Esophagus (tissue), 2 donors: ENCODE results near the gene TBK1. TPM values are rescaled to one million over a fixed set of nuclear protein-coding genes. Genes with fewer than 3 reads are reported as not detected.

Experiments
- H3K27ac ChIP-seq, 2 donors: one replicate each; pipeline ENCODE4 v1.5.1; 2013; ENCODE audit warnings: low read depth in 2 of 2, mild to moderate bottlenecking in 2 of 2, inconsistent platforms in 1 of 2, low read length in 1 of 2, moderate library complexity in 1 of 2
- H3K27me3 ChIP-seq, 2 donors: one replicate each; pipeline ENCODE4 v1.6.1; 2013; ENCODE audit warnings: low read length in 2 of 2, control low read depth in 1 of 2, mild to moderate bottlenecking in 1 of 2; ENCODE audit not compliant: insufficient read depth in 2 of 2, control insufficient read depth in 1 of 2
- H3K36me3 ChIP-seq, 2 donors: one replicate each; pipeline ENCODE4 v1.6.1; 2013; ENCODE audit warnings: low read length in 1 of 2; ENCODE audit not compliant: control insufficient read depth in 2 of 2, insufficient read depth in 2 of 2
- H3K4me1 ChIP-seq, 2 donors: one replicate each; pipeline ENCODE4 v1.6.1; 2013; ENCODE audit warnings: low read length in 1 of 2; ENCODE audit not compliant: control insufficient read depth in 2 of 2, insufficient read depth in 2 of 2
- H3K4me3 ChIP-seq, 2 donors: one replicate each; pipeline ENCODE4 v1.5.1; 2013; ENCODE audit warnings: low read length in 2 of 2, mild to moderate bottlenecking in 2 of 2, low read depth in 1 of 2, moderate library complexity in 1 of 2
- H3K9me3 ChIP-seq, 2 donors: one replicate each; pipeline ENCODE4 v1.6.1; 2013; ENCODE audit warnings: mild to moderate bottlenecking in 2 of 2, low read depth in 1 of 2, low read length in 1 of 2, moderate library complexity in 1 of 2; ENCODE audit not compliant: control insufficient read depth in 2 of 2, insufficient read depth in 1 of 2
- WGBS, 2 donors: extraction: QIAGEN DNeasy Blood & Tissue Kit; methylation state at CpG; one replicate each; pipeline ENCODE4 v1.1.7; 2013; 5-methylcytosine and 5-hydroxymethylcytosine counted together
- polyA plus RNA-seq, 2 donors: library from polyadenylated mRNA; stranded (reverse); fragments of 200-250 nt; gene quantifications; one replicate each; pipeline ENCODE4 v1.2.3, GENCODE V29; 2013
- donor health status: healthy with polysubstance abuse.
- donor health status: Bipolar disorder and iron deficiency.

Gene TBK1
- polyA plus RNA-seq, 2 donors: 10.1 to 11.7 TPM

GRCh38 chr12:64486657-64487056 lies 34.7 kb downstream of the TBK1 start:
- Histone ChIP-seq H3K36me3 (peaks cover 0 to 4% of the 10 kb centered on the region in 2 donors), H3K4me3 (no peak overlapping the region), H3K9me3 (no peaks in the 10 kb centered on the region), H3K4me1 (no peaks in the 10 kb centered on the region), H3K27ac (no peak overlapping the region), H3K27me3 (no peaks in the 10 kb centered on the region)
- WGBS, 2 donors: 96 to 98% methylated on average over 3 of the region's 3 CpGs

DNA sequence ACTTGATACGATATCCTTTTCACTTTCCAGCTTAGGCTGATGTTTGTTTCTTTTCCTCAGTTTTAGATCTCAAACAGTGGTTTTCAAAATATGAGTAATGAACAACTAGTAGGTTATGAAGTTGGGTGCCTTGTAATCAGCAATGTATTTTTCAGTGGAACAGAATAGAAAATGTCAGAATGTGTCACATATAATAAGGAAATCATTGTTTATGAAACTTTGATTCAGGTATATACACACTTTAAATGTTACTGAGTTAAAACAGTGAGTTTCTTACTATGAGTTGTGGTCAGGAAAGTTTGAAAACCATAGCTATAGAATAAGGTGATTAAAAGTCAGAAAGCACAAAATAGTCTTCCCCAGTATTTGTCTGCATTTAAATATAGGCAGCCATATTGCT lies 39.8 kb downstream of the TBK1 start:
- H3K4me1 ChIP-seq: no peaks in the 10 kb centered on the region
- H3K9me3 ChIP-seq: no peaks in the 10 kb centered on the region
- H3K27me3 ChIP-seq: no peaks in the 10 kb centered on the region
- peaks cover 2 to 4% of the 10 kb centered on the region in 2 donors for H3K36me3 ChIP-seq
- no peak overlapping the region for H3K4me3 ChIP-seq
- H3K27ac ChIP-seq: no peak overlapping the region
- WGBS, 2 donors: 89 to 90% methylated on average over 1 of the region's 1 CpG

DNA sequence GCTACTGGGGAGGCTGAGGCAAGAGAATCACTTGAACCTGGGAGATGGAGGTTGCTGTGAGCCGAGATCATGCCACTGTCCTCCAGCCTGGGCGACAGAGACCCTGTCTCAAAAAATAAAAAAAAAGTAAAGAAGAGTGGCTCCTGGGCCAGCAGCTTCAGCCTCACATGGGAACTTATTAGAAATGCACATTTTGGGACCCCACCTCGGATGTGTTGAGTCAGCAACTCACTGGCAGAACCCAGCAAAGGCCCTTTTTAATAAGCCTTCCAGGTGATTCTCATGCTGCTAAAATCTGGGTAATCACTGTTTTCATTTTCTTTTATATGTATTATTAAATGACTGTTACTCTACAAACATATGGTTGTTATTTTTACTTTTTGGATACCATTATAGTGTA lies 41.6 kb downstream of the TBK1 start:
- Histone ChIP-seq H3K27ac (no peak overlapping the region), H3K9me3 (no peaks in the 10 kb centered on the region), H3K27me3 (no peaks in the 10 kb centered on the region), H3K4me3 (no peak overlapping the region), H3K4me1 (no peaks in the 10 kb centered on the region), H3K36me3 (peaks cover 2 to 4% of the 10 kb centered on the region in 2 donors)
- WGBS, 2 donors: 93 to 94% methylated on average over 3 of the region's 3 CpGs

- Histone ChIP-seq H3K4me1 (no peaks in the 10 kb centered on the region), H3K27me3 (no peaks in the 10 kb centered on the region), H3K36me3 (peaks cover 2 to 4% of the 10 kb centered on the region in 2 donors), H3K27ac (no peak overlapping the region), H3K9me3 (no peaks in the 10 kb centered on the region), H3K4me3 (no peak overlapping the region)
- WGBS, 2 donors: 81 to 83% methylated on average over 5 of the region's 5 CpGs
These were observed 43.2 kb downstream of the TBK1 start for GRCh38 chr12:64494998-64495729.

DNA sequence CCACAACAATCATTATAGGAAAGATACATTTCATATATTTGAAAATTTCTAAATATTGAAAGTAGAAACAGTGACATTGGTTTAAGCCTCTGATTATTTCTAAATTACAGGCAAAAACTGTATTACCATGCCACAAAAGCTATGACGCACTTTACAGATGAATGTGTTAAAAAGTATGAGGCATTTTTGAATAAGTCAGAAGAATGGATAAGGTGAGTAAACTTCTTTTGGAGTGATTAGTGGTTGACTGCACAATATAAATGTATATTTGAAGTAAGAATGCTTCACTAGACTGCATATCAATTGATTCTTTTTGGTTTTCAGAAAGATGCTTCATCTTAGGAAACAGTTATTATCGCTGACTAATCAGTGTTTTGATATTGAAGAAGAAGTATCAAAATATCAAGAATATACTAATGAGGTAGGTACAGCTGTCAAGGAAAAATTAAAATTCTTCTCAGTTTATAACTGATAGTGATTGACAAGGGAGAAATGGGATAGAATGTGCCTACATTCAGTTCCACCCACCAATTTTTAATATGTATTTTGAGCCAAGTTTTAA lies 45.0 kb downstream of the TBK1 start:
- Histone ChIP-seq H3K27ac (no peak overlapping the region), H3K4me1 (no peaks in the 10 kb centered on the region), H3K36me3 (peaks cover 0 to 2% of the 10 kb centered on the region in 2 donors), H3K9me3 (no peaks in the 10 kb centered on the region), H3K4me3 (no peak overlapping the region), H3K27me3 (no peaks in the 10 kb centered on the region)
- whole genome bisulfite sequencing, 2 donors: 95 to 96% methylated on average over 2 of the region's 2 CpGs

DNA sequence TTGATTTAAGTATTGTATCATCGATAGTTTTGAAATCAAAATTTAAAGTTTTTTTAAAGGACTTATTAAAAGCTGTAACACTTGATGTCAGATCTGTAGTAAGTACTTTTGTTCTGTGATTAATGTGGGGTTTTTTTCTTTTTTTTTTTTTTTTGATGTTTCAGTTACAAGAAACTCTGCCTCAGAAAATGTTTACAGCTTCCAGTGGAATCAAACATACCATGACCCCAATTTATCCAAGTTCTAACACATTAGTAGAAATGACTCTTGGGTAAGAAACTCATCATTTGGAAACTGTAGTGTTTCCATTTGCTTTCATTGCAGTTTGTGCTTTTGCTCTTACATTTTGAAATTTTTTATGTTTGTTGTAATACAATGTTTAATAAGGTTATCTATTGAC lies 45.6 kb downstream of the TBK1 start:
- H3K27me3 ChIP-seq: no peaks in the 10 kb centered on the region
- peaks cover 0 to 2% of the 10 kb centered on the region in 2 donors for H3K36me3 ChIP-seq
- no peak overlapping the region for H3K27ac ChIP-seq
- 84 to 87% methylated on average over 1 of the region's 1 CpG for WGBS, 2 donors
- no peak overlapping the region for H3K4me3 ChIP-seq
- H3K4me1 ChIP-seq: no peaks in the 10 kb centered on the region
- H3K9me3 ChIP-seq: no peaks in the 10 kb centered on the region

- Histone ChIP-seq H3K4me1 (no peaks in the 10 kb centered on the region), H3K27me3 (no peaks in the 10 kb centered on the region), H3K27ac (no peak overlapping the region), H3K4me3 (no peak overlapping the region), H3K36me3 (peaks cover 0 to 2% of the 10 kb centered on the region in 2 donors), H3K9me3 (no peaks in the 10 kb centered on the region)
- WGBS, 2 donors: 83 to 98% methylated on average over 1 of the region's 1 CpG
These were observed 46.0 kb downstream of the TBK1 start for GRCh38 chr12:64497903-64498302.

- Histone ChIP-seq H3K9me3 (no peaks in the 10 kb centered on the region), H3K4me1 (no peaks in the 10 kb centered on the region), H3K4me3 (no peak overlapping the region), H3K27me3 (no peaks in the 10 kb centered on the region), H3K27ac (no peak overlapping the region), H3K36me3 (peaks cover 0 to under 1% of the 10 kb centered on the region in 2 donors)
- WGBS, 2 donors: 75 to 80% methylated on average over 3 of the region's 3 CpGs
These were observed 48.5 kb downstream of the TBK1 start for GRCh38 chr12:64500394-64500793.

GRCh38 chr12:64501486-64501885 lies 49.6 kb downstream of the TBK1 start:
- 93 to 94% methylated on average over 7 of the region's 7 CpGs for WGBS, 2 donors
- Histone ChIP-seq H3K4me1 (no peaks in the 10 kb centered on the region), H3K9me3 (no peaks in the 10 kb centered on the region), H3K27ac (no peak overlapping the region), H3K4me3 (no peak overlapping the region), H3K36me3 (no peaks in the 10 kb centered on the region), H3K27me3 (no peaks in the 10 kb centered on the region)

DNA sequence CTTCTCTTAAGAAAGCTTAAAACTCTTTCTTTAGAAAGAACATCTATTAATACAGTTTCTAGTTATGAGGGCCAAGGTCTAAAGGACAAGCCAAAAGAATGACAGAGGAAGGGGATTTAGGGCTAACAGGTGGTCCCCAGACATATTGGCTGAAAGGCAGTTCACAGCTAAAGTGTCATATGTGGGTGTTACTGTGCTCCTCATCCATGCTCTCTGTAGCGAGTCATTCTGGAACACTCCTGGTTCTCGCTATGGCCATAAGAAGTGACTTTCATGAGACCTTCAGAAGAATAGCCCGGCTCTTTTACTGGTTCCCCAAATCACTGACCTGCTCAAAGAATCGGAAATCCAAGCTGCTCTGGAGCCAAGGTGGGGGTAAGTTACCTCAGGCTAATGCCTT lies 55.0 kb downstream of the TBK1 start:
- H3K27me3 ChIP-seq: no peaks in the 10 kb centered on the region
- H3K36me3 ChIP-seq: no peaks in the 10 kb centered on the region
- no peak overlapping the region for H3K27ac ChIP-seq
- H3K9me3 ChIP-seq: no peaks in the 10 kb centered on the region
- WGBS, 2 donors: 92 to 94% methylated on average over 4 of the region's 4 CpGs
- no peak overlapping the region for H3K4me3 ChIP-seq
- no peaks in the 10 kb centered on the region for H3K4me1 ChIP-seq
